ENCODE results near the gene PIBF1.

The PIBF1 gene

DNA sequence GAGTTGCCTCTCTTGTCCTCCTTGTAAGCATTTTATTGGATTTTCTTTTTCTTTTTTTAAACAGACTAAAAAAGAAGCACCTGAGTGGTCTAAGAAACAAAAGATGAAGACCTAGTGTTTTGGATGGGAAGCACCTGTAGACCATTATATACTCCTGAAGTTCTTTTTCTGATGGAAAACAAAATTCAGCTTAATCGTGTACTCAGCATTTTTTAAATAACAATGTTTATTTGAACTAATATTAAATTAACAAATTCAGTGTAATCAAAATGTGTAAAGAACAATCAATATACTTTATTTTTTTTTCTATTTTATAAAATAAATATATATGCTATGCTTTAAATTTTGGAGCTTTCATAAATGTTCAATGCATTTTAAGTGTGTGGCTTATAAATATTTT lies 233.9 kb downstream of the PIBF1 start:
- peaks cover 8% of the 10 kb centered on the region; the same call in 1 of the 2 replicates for H3K36me3 ChIP-seq (ENCODE audit: insufficient read depth, low read length)
- no peaks in the 10 kb centered on the region for H4K20me1 ChIP-seq (ENCODE audit: insufficient read depth, low read length)
- H3K27me3 ChIP-seq (ENCODE audit: insufficient read depth, low read length, poor library complexity), result no peaks in the 10 kb centered on the region
- no peaks in the 10 kb centered on the region for H3K4me1 ChIP-seq (ENCODE audit: insufficient read depth, low read length)
- H3K27ac ChIP-seq (ENCODE audit: low read length), result no peak overlapping the region
- DNase-seq (no peak), ATAC-seq (ENCODE audit: insufficient read depth, low read depth) (no peak)
- no peak for TF ChIP-seq EZH2 (IDR thresholded peaks at IDR 0.05; ENCODE audit: borderline replicate concordance, low read depth, low read length, severe bottlenecking)
- TF ChIP-seq, protein P1, sequence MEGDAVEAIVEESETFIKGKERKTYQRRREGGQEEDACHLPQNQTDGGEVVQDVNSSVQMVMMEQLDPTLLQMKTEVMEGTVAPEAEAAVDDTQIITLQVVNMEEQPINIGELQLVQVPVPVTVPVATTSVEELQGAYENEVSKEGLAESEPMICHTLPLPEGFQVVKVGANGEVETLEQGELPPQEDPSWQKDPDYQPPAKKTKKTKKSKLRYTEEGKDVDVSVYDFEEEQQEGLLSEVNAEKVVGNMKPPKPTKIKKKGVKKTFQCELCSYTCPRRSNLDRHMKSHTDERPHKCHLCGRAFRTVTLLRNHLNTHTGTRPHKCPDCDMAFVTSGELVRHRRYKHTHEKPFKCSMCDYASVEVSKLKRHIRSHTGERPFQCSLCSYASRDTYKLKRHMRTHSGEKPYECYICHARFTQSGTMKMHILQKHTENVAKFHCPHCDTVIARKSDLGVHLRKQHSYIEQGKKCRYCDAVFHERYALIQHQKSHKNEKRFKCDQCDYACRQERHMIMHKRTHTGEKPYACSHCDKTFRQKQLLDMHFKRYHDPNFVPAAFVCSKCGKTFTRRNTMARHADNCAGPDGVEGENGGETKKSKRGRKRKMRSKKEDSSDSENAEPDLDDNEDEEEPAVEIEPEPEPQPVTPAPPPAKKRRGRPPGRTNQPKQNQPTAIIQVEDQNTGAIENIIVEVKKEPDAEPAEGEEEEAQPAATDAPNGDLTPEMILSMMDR (IDR thresholded peaks at IDR 0.05; ENCODE audit: borderline replicate concordance, extremely low read depth, low read length, poor library complexity, severe bottlenecking), result no peak
- no peak overlapping the region for H2AFZ ChIP-seq (ENCODE audit: low read depth, low read length)
- no peak overlapping the region for H3K9ac ChIP-seq (ENCODE audit: low read depth, low read length)
- no peaks in the 10 kb centered on the region for H3K9me3 ChIP-seq (ENCODE audit: insufficient read depth, low read length, severe bottlenecking)
- H3K79me2 ChIP-seq (ENCODE audit: insufficient read depth, low read length), result no peaks in the 10 kb centered on the region
- H3K4me2 ChIP-seq (ENCODE audit: insufficient read depth, low read length), result no peak overlapping the region
- no peak overlapping the region for H3K4me3 ChIP-seq (ENCODE audit: low read depth in 1 of 2, low read length in 2 of 2)

DNA sequence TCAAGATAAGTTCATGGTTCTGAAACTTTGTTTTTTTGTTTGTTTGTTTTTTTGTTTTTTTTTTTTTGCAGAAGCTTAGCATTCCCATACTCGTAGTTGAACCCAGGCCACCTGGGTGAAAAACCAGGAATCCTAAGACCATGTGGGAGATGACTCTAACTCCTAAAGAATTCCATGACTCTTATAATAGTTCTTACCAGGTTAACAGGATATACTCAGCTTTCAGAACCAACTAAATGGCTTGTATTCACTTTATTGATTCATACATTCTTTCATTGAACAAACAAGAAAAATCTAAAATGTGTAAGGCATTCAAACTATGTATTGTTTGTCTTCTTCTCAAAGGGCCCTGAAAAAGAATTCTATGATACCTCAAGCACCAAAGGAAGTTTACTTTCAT lies 236.4 kb downstream of the PIBF1 start:
- no peak for ATAC-seq (ENCODE audit: insufficient read depth, low read depth)
- TF ChIP-seq EZH2 (IDR thresholded peaks at IDR 0.05; ENCODE audit: borderline replicate concordance, low read depth, low read length, severe bottlenecking), result no peak
- TF ChIP-seq, protein P1 (IDR thresholded peaks at IDR 0.05; ENCODE audit: borderline replicate concordance, extremely low read depth, low read length, poor library complexity, severe bottlenecking), result no peak

DNA sequence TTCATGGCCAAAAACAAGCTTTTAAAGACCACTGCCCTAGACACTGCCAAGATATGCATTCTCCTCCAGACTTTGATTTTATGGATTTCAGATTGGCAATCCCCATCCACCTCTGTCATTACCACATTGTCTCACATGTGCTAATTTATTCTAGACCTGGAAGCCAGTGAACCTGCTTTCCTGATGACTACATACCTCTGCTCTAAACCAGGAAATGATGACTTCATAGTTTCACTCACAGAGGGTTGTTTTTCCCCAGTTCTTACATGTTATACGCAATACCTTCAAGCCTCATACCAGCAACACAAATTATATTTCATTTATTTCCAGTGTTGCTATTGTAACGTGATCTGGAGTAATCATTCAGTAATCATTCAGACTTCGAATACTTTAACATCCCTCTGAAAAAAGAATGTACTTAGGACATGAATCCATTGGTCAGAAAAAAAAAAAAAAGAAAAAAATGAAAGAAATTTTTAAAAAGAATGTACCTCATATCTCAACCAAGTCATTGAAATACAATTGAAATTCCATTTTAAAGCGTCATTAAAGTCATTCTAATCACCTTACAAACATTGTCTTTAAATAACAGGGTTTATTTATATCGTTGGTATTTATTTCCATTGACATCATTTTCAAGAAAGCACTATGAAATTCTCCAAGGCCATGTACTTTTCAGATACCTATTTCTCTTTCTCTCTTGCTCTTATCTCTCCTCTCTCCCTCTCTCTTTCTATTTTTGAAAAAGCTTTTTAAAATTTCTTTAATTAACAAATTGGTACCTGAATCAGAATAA lies 243.5 kb downstream of the PIBF1 start:
- no peak for TF ChIP-seq EZH2 (IDR thresholded peaks at IDR 0.05; ENCODE audit: borderline replicate concordance, low read depth, low read length, severe bottlenecking)
- TF ChIP-seq, protein P1 (IDR thresholded peaks at IDR 0.05; ENCODE audit: borderline replicate concordance, extremely low read depth, low read length, poor library complexity, severe bottlenecking), result no peak
- H3K4me1 ChIP-seq (ENCODE audit: insufficient read depth, low read length), result no peaks in the 10 kb centered on the region
- H3K79me2 ChIP-seq (ENCODE audit: insufficient read depth, low read length), result no peaks in the 10 kb centered on the region
- no peaks in the 10 kb centered on the region for H4K20me1 ChIP-seq (ENCODE audit: insufficient read depth, low read length)
- H3K36me3 ChIP-seq (ENCODE audit: insufficient read depth, low read length), result no peaks in the 10 kb centered on the region
- ATAC-seq (ENCODE audit: insufficient read depth, low read depth), result no peak
- H3K4me2 ChIP-seq (ENCODE audit: insufficient read depth, low read length), result no peak overlapping the region
- DNase-seq, result no peak
- H3K27me3 ChIP-seq (ENCODE audit: insufficient read depth, low read length, poor library complexity), result no peaks in the 10 kb centered on the region
- H3K4me3 ChIP-seq (ENCODE audit: low read depth in 1 of 2, low read length in 2 of 2), result no peak overlapping the region
- H3K9me3 ChIP-seq (ENCODE audit: insufficient read depth, low read length, severe bottlenecking), result no peaks in the 10 kb centered on the region
- H2AFZ ChIP-seq (ENCODE audit: low read depth, low read length), result no peak overlapping the region
- H3K27ac ChIP-seq (ENCODE audit: low read length), result no peak overlapping the region
- no peak overlapping the region for H3K9ac ChIP-seq (ENCODE audit: low read depth, low read length)

More for the DNA sequence above, 236.4 kb downstream of the PIBF1 start:
- no peaks in the 10 kb centered on the region for H4K20me1 ChIP-seq (ENCODE audit: insufficient read depth, low read length)
- H3K9ac ChIP-seq (ENCODE audit: low read depth, low read length), result no peak overlapping the region
- H3K9me3 ChIP-seq (ENCODE audit: insufficient read depth, low read length, severe bottlenecking), result no peaks in the 10 kb centered on the region
- H3K4me1 ChIP-seq (ENCODE audit: insufficient read depth, low read length), result no peaks in the 10 kb centered on the region
- no peak overlapping the region for H3K4me2 ChIP-seq (ENCODE audit: insufficient read depth, low read length)
- no peaks in the 10 kb centered on the region for H3K79me2 ChIP-seq (ENCODE audit: insufficient read depth, low read length)
- no peak overlapping the region for H3K27ac ChIP-seq (ENCODE audit: low read length)
- no peak for DNase-seq
- peaks cover 8% of the 10 kb centered on the region; the same call in 1 of the 2 replicates for H3K36me3 ChIP-seq (ENCODE audit: insufficient read depth, low read length)
- H3K4me3 ChIP-seq (ENCODE audit: low read depth in 1 of 2, low read length in 2 of 2), result no peak overlapping the region
- no peak overlapping the region for H2AFZ ChIP-seq (ENCODE audit: low read depth, low read length)
- H3K27me3 ChIP-seq (ENCODE audit: insufficient read depth, low read length, poor library complexity), result no peaks in the 10 kb centered on the region

All from DND-41 (cell line).